Omental fat pad (tissue), 4 donors: ENCODE data around the gene SYCN. TPM values are rescaled to one million over a fixed set of nuclear protein-coding genes. Genes with fewer than 3 reads are reported as not detected.
"Not testable (repeated sequence)": the region's sequence is repeated elsewhere in the genome, so short reads cannot be mapped to it uniquely, and the experiment has no call there.

Experiments used
- ATAC-seq: fragments of 150-250 bp; one replicate; pipeline ENCODE4 v1.9.1; 2016; ENCODE audit warnings: mild to moderate bottlenecking, moderate library complexity; ENCODE audit not compliant: low FRiP score
- DNase-seq: peaks from one replicate; pipeline ENCODE4 v3.0.0-alpha.2; 2019; ENCODE audit warnings: low spot score
- CTCF ChIP-seq, 3 donors: fragments of 450-650 bp; IDR thresholded peaks; one replicate each; pipeline ENCODE4 v1.5.1; 2016 to 2017; ENCODE audit warnings: antibody characterized with exemption in 3 of 3, mild to moderate bottlenecking in 3 of 3, moderate library complexity in 2 of 3
- total RNA-seq, 4 donors: library from RNA; depleted of rRNA; stranded (reverse); fragments of >200 nt; gene quantifications; one replicate each; pipeline ENCODE4 v1.1.0, GENCODE V29; 2016

Gene SYCN
- total RNA-seq, 4 donors from 2014 or later, result not detected

DNA sequence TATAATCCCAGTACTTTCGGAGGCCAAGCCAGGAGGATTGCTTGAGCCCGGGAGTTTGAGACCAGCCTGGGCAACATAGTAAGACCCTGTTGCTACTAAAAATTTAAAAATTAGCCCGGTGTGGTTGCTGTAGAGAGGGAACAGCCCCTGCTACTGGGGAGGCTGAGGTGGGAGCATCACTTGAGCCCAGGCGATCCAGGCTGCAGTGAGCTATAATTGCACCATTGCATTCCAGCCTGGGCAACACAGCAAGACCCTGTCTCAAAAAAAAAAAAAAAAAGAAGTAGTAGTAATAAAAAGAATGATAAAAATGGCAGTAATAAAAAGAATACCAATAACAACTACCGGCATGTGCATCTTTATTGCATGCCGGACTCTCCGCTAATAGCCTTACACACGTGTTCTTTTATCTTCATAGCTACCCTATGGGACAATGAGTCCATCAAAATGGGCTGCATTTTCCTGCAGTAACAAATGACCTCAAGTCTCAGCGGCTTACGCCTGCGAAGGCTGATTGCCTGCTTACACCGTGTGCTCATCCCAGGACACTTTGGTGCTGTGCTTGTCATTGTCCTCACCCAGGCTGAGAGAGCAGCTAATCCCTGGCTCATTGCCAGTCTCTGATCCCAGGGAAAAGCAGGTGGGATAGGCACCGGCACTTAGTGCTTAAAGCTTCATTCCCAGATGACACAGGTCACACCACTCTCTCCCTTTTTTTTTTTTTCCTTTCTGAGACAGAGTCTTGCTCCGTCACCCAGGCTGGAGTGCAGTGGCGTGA is 14.4 kb upstream of the SYCN start:
- no peak for ATAC-seq
- no peak for DNase-seq
- no peak for TF ChIP-seq CTCF (IDR thresholded peaks at IDR 0.05)

DNA sequence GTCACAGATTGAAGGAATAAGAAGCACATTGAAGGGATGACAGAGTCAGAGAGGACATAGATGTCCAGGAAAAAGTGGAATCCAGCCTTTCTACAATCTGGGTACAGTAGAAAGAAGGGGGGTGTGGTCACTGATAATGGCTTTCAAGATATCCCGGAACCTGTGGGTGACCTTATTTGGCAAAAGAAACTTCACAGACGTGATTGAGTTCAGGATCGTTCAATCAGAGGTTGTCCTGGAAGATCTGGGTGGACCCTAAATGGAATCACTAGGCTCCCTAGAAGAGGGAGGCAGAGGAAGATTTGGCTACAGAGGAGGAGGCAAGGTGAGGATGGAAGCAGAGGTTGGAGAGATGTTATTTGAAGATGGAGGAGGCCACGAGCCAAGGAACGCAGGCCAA is 13.0 kb upstream of the SYCN start:
- TF ChIP-seq CTCF (IDR thresholded peaks at IDR 0.05), result no peak
- ATAC-seq (no peak), DNase-seq (no peak)

DNA sequence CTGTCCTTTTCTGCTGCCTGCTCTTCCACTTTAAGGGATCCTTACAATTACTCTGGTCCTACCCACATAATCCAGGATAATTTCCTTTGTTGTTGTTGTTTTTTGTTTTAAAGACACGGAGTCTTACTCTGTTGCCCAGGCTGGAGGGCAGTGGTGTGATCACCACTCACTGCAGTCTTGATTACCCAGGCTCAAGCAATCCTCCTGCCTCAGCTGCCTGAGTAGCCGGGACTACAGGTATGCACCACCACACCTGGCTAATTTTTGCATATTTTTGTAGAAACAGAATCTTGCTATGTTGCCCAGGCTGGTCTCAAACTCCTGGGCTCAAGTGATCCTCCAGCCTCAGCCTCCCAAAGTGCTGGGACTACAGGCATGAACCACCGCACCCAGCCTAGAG is 11.3 kb upstream of the SYCN start:
- not testable (repeated sequence) for DNase-seq, ATAC-seq

- TF ChIP-seq CTCF (IDR thresholded peaks at IDR 0.05), result no peak
- DNase-seq (no peak), ATAC-seq (no peak)
These were observed 8.3 kb upstream of the SYCN start for GRCh38 chr19:39212375-39212742.

- TF ChIP-seq CTCF (IDR thresholded peaks at IDR 0.05), result no peak
These were observed 7.8 kb upstream of the SYCN start for GRCh38 chr19:39211731-39212374.

GRCh38 chr19:39209196-39209595 is 5.1 kb upstream of the SYCN start:
- DNase-seq, result no peak
- no peak for TF ChIP-seq CTCF (IDR thresholded peaks at IDR 0.05)
- no peak for ATAC-seq

More at GRCh38 chr19:39211731-39212374, 7.8 kb upstream of the SYCN start:
- DNase-seq (no peak), ATAC-seq (no peak)

DNA sequence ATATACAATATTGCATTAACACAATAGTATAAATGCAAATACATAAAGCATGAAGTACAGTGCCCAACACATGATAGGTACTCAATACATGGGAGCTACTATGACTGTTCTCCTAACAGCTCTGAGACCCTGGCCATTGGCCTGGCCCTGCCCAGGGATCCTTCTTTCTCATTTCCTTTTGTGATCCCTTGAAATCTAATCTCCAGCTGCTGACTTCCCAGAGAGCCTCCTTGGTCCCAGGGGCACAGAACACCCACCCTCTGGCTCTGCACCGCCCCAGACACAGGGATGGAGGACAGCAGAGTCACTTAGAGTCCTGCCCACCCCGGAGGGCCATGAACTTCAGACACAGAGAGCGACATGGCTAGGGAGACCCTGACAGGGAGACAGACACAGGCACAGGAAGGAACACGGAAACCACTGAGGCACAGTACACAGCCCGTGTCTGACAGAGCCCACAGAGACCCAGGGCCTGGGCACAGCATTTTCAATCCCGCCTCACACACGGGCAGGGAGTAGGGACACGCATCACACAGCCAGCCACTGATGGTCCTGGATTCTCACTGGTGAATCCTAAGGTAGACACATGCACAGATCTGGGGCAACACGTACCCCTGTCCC is 4.2 kb upstream of the SYCN start:
- DNase-seq, result no peak
- ATAC-seq, result no peak
- TF ChIP-seq CTCF (IDR thresholded peaks at IDR 0.05), result no peak
